Mesenteric fat pad (tissue), 1 donor: ENCODE data around the gene ACOT4. TPM values are rescaled to one million over a fixed set of nuclear protein-coding genes. Genes with fewer than 3 reads are reported as not detected.
"Not testable (repeated sequence)": the region's sequence is repeated elsewhere in the genome, so short reads cannot be mapped to it uniquely, and the experiment has no call there.

Experiments
- DNase-seq: peaks from one replicate; pipeline ENCODE4 v3.0.0-alpha.2; 2020; ENCODE audit warnings: low spot score
- total RNA-seq: library from RNA; stranded (reverse); fragmentation: NEBNext Ultra II Directional; extraction: Animal tissue kit (Norgen Biotek cat#: 25700); gene quantifications from one replicate; pipeline ENCODE4 v1.2.1, GENCODE V29; 2021
- donor health status: DM: yes; HTN: yes; CAD: no.

The ACOT4 gene
- total RNA-seq, 1 donor from 2014 or later, result 4.9 TPM

GRCh38 chr14:73576391-73576790 lies 15.3 kb upstream of the ACOT4 start:
- no peak for DNase-seq

DNA sequence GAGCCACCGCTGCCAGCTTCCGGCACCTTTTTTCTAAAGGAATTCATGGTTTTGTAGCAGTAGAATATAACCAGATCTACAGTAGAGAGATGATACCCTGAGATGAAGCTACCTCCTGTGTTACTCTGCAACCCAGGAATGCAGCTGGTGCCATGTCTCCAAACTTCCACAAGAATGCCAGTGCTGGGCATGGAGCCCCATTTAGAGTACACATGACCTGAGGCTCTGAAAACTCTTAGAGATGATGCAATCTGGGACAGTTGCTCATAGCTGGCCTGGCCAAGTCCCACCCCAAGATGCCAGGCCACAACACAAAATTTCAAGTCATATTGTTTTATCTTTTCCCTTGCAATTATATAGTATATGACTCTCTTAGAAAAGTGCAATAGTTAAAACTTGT lies 14.5 kb upstream of the ACOT4 start:
- not testable (repeated sequence) for DNase-seq

DNA sequence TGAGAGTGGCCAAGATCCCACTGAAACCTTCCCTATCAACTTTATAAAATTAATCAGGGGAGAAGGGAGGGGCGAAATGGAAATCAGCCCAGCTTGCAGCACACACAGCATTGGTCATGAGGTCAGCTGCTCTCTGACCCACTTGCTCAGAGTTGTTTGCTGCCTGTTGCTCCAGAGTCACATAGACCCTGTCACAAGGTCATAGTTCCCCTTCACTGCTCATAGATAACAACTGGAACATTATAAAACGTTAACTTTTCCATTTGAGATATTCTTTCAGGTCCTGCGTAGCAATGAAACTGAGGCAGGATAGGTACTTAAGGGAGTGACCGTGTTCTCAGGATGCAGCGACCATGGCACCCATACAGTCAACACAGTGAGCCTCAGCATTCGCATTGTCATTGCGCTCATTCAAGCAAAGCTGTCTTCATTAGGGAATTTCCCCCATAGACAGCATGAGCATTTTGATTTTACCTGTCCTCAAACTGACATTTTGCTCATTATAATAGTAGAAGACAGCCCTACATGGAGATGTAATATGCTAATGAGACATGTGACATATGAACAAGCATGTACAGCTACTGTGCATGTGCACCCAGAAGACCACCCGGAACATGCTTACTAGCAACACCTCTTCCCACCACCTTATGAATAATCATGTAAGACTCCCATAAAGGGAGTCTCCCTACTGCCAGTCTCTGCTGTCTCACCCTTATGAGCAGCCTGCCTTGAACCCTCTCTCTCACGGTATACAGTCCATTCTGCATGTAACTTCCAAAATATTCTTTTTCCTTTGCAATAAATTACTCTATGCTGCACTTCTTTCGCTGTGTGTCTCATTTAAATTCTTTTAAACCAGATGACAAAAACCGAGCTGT lies 9.3 kb upstream of the ACOT4 start:
- peak; percentile 2 for DNase-seq

- no peak for DNase-seq
These were observed 3.0 kb upstream of the ACOT4 start for GRCh38 chr14:73588695-73589094.

GRCh38 chr14:73589116-73589515 lies 2.6 kb upstream of the ACOT4 start:
- DNase-seq, result no peak

DNA sequence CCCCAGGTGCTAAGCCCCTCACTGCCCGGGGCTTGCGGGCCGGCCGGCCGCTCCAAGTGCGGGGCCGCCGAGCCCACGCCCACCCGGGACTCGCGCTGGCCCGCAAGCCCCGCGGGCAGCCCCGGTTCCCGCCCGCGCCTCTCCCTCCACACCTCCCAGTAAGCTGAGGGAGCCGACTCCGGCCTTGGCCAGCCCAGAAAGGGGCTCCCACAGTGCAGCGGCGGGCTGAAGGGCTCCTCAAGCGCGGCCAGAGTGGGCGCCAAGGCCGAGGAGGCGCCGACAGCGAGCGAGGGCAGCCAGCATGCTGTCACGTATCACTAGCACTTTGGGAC lies 1.0 kb upstream of the ACOT4 start:
- peak; percentile 60 for DNase-seq

DNA sequence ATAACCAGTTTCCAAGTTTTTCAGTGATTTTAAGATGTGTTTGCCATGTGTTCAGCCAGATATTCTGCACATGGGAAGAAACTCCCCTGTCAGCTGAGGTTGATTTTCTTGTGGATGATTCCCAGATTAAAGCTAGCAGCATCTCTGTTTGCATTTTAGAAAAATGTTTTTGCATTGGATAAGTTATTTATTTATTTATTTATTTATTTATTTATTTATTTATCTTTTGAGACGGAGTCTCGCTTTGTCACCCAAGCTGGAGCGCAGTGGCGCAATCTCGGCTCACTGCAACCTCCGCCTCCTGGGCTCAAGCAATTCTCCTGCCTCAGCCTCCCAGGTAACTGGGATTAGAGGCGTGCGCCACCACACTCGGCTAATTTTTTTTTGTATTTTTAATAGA lies 2.8 kb downstream of the ACOT4 start:
- no peak for DNase-seq

DNA sequence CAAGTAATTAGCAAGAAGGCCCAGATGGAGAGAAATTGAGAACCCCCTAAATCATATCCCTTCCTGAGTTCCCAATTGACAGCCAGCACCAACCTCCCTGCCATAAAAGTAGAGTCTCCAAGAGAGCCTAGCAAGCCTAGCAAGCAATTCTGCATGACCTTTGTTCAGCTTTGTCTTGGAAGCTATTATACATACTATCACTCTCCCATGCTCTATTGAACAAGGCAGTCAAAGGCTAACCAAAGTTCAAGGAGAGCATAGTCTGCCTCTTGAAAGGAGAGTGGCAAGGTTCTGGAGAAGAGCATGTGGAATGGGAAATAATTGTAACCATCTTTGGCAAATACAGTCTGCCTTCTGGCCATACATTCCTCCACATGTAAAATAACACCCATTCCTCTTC lies 7.8 kb downstream of the ACOT4 start:
- no peak for DNase-seq

DNA sequence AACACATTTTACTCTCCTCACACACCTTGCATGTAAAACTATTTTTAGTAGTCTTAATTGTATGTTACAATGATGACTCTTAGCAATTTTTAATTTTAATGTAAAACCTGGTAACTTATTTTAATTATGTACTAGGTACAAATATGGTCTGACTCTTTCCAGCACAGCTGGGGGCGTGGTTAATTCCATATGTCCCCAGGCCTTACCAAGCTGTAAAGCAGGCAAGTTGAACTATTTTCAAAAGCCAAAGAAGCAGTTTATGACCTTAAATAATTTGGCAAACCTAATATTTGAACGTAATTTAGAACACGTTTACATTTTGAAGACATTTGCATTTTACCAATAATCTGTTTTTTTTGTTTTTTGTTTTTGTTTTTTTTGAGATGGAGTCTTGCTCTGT lies 11.3 kb downstream of the ACOT4 start:
- no peak for DNase-seq

- DNase-seq, result no peak
These were observed 14.6 kb downstream of the ACOT4 start for GRCh38 chr14:73606271-73606670.

- DNase-seq, result no peak
These were observed 15.6 kb downstream of the ACOT4 start for GRCh38 chr14:73607241-73607640.

- no peak for DNase-seq
These were observed 19.0 kb downstream of the ACOT4 start for GRCh38 chr14:73610687-73611086.

DNA sequence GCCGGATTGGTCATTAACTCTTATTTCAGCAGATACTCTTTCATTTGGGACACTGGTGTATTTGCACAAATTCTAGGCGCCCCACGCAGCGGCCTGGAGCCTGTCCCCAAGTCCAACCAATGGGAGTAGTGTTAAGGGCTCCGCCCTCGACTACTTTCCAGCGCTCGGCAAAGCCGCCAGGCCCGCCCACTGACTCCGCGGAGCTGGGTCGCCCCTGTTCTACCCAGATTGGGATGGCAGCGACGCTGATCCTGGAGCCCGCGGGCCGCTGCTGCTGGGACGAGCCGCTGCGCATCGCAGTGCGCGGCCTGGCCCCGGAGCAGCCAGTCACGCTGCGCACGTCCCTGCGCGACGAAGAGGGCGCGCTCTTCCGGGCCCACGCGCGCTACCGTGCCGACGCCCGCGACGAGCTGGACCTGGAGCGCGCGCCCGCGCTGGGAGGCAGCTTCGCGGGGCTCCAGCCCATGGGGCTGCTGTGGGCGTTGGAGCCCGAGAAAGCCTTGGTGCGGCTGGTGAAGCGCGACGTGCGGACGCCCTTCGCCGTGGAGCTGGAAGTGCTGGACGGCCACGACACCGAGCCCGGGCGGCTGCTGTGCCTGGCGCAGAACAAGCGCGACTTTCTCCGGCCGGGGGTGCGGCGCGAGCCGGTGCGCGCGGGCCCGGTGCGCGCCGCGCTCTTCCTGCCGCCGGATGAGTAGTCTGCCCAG lies 20.8 kb downstream of the ACOT4 start, which contains the start of gene ACOT6:
TSS of gene ACOT6 (plus strand) at position 179 of the 707 bp plus-strand sequence. CDS start at position 234, 55 bp downstream.
- DNase-seq, result peak; percentile 90

- peak; percentile 84 for DNase-seq
These were observed 21.3 kb downstream of the ACOT4 start for GRCh38 chr14:73613046-73613383.

- DNase-seq, result peak; percentile 14
These were observed 21.8 kb downstream of the ACOT4 start for GRCh38 chr14:73613419-73613963.

DNA sequence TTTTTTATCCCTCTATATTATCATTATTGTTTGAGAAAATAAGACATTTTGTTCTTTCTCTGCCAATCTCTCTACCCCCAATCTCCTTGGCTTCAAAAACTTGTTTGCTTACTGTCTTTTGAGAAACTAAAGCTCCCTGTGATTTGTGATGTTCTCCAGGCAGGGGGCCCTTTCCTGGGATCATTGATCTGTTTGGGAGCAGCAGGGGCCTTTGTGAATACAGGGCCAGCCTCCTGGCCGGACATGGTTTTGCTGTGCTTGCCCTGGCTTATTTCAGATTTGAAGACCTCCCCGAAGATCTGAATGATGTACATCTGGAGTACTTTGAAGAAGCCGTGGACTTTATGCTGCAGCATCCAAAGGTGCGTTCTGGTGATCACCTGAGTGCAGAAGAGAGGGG lies 25.2 kb downstream of the ACOT4 start:
- DNase-seq, result no peak

DNA sequence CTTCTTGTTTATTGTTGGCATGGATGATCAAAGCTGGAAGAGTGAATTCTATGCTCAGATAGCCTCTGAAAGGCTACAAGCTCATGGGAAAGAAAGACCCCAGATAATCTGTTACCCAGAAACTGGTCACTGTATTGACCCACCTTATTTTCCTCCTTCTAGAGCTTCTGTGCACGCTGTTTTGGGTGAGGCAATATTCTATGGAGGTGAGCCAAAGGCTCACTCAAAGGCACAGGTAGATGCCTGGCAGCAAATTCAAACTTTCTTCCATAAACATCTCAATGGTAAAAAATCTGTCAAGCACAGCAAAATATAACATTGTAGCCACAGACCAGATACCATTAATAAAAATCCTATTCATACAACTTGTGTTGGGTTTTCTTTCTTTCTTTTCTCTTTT lies 27.9 kb downstream of the ACOT4 start:
- no peak for DNase-seq

DNA sequence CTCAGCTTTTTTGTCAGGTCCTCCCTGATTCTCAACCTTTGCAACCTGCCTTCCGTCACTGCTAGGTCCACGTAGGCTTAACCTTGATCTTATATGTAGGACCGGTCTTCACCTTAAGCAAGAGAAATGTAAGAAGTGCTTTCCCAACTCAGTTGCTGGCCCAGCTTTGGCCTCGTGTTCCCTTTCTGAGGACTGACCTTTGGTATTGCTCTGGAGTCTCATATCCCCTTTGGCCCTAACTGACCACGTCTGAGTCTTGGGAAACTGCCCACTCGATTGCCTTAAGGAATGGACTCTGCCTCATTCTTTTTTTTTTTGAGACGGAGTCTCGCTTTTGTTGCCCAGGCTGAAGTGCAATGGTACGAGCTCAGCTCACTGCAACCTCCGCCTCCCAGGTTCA lies 28.6 kb downstream of the ACOT4 start:
- DNase-seq, result no peak

DNA sequence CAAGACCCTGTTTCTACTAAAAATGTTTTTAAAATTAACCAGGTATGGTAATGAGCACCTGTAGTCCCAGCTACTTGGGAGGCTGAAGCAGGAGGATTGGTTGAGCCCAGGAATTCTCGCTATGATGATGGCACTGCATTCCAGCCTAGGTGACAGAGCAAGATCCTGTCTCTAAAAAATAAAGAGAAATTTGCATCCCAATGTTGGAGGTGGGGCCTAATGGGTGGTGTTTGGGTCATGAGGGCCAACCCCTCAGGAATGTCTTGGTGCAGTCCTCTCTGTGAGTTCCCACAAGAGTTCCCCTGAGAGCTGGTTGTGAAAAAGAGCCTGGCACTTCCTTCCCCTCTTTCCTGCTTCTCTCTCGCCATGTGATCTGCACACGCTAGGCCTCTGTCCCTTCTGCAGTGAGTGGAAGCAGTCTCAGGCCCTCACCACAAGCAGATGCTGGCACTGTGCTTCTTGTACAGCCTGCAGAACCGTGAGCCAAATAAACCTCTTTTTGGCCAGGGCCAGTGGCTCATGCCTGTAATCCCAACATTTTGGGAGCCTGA lies 31.9 kb downstream of the ACOT4 start:
- DNase-seq, result no peak

- DNase-seq, result no peak
These were observed 34.0 kb downstream of the ACOT4 start for GRCh38 chr14:73625706-73626105.

DNA sequence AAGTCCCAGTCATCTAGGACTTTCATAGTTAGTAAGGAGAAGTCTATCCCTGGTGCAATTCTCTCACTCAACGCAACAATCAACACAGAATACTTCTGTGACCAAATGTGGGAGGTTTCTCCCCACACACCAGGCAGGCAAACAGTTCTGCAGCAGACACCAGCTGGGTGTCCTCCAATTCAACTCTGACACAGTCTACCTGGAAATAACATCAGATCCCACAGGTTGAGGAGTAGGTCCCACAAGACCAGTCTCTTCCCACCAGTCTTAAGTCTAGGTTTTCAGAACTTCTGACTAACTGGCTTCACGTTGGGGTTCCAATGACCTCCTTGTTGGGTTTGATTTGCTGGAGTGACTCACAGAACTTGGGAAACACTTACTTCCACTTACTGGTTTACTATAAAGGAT lies 35.5 kb downstream of the ACOT4 start:
- no peak for DNase-seq
